Tibial artery (tissue), 4 donors: ENCODE results near the gene FGGY.
A peak's percentile ranks its signal among the peaks of the same experiment; 100 is the strongest.

Source experiments
- DNase-seq, 2 donors: peaks; one replicate each; pipeline ENCODE4 v3.0.0-alpha.2; 2019
- H3K27ac ChIP-seq, 2 donors: fragments of 200-600 bp; sonication (generic) in 1 of 2; 1 replicate in 1 of 2; 2 replicates in 1 of 2; pipeline ENCODE4 v1.5.1; 2018 to 2019; ENCODE audit warnings: mild to moderate bottlenecking in 1 of 2
- H3K27me3 ChIP-seq, 2 donors: fragments of 200-600 bp; sonication (generic) in 1 of 2; one replicate each; pipeline versions ENCODE4 v1.5.1 to v1.6.0; 2016 to 2019
- H3K36me3 ChIP-seq, 3 donors: fragments of 200-600 bp; sonication (generic) in 2 of 3; one replicate each; pipeline ENCODE4 v1.5.1; 2016 to 2019; ENCODE audit warnings: mild to moderate bottlenecking in 2 of 3
- H3K4me1 ChIP-seq, 4 donors: fragments of 200-600 bp; sonication (generic) in 2 of 4; 1 replicate in 3 of 4; 2 replicates in 1 of 4; pipeline ENCODE4 v1.5.1; 2016 to 2019
- H3K4me3 ChIP-seq, 2 donors: fragments of 200-600 bp; sonication (generic) in 1 of 2; 1 replicate in 1 of 2; 2 replicates in 1 of 2; pipeline ENCODE4 v1.5.1; 2018 to 2019; ENCODE audit warnings: mild to moderate bottlenecking in 2 of 2
- H3K9me3 ChIP-seq, 3 donors: fragments of 200-600 bp; sonication (generic) in 1 of 3; one replicate each; pipeline ENCODE4 v1.5.1; 2016 to 2019
- intact Hi-C: fragments of 100-400 bp; cut with DNase I; formaldehyde crosslinking; loops from one replicate; pipeline ENCODE4 v1.15.0; 2023; ENCODE audit warnings: low total_unique reads
- TF ChIP-seq, protein P1 (sequence below), 2 experiments: fragments of 200-600 bp in 1 of 2; fragments of 450-650 bp in 1 of 2; IDR thresholded peaks; one replicate each; pipeline ENCODE4 v1.5.1; 2017 to 2019; ENCODE audit warnings: antibody characterized with exemption in 2 of 2, mild to moderate bottlenecking in 1 of 2, moderate library complexity in 1 of 2

FGGY gene

DNA sequence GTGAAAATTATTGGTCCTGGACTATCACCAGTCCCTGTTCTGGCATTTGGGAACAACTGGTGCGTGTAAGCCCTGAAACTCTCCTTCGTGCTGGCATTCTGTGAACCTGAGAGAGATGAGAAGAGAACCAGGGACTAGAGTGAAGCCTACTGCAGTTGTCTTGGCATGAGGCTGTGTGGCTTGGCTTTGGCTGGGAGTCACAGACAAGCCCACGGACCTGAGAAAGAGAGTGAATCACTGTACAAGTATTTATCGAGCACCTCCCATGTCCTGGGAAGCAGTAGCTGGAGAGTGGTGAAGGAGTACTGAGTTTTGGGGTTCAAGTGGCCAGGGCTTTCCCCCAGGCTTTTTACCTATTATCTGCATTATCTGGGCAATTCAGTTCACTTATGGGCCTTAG, 63.3 kb downstream of the FGGY start:
- TF ChIP-seq, protein P1, sequence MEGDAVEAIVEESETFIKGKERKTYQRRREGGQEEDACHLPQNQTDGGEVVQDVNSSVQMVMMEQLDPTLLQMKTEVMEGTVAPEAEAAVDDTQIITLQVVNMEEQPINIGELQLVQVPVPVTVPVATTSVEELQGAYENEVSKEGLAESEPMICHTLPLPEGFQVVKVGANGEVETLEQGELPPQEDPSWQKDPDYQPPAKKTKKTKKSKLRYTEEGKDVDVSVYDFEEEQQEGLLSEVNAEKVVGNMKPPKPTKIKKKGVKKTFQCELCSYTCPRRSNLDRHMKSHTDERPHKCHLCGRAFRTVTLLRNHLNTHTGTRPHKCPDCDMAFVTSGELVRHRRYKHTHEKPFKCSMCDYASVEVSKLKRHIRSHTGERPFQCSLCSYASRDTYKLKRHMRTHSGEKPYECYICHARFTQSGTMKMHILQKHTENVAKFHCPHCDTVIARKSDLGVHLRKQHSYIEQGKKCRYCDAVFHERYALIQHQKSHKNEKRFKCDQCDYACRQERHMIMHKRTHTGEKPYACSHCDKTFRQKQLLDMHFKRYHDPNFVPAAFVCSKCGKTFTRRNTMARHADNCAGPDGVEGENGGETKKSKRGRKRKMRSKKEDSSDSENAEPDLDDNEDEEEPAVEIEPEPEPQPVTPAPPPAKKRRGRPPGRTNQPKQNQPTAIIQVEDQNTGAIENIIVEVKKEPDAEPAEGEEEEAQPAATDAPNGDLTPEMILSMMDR (IDR thresholded peaks at IDR 0.05) = no peak
- peaks cover 0 to 15% (median 8%) of the 10 kb centered on the region in 4 donors for H3K4me1 ChIP-seq
- H3K9me3 ChIP-seq = no peaks in the 10 kb centered on the region
- H3K27ac ChIP-seq = no peak overlapping the region
- no peak overlapping the region for H3K4me3 ChIP-seq
- no peaks in the 10 kb centered on the region for H3K36me3 ChIP-seq
- DNase-seq = no peak
- H3K27me3 ChIP-seq = no peaks in the 10 kb centered on the region
- intact Hi-C loops = no loop called here

DNA sequence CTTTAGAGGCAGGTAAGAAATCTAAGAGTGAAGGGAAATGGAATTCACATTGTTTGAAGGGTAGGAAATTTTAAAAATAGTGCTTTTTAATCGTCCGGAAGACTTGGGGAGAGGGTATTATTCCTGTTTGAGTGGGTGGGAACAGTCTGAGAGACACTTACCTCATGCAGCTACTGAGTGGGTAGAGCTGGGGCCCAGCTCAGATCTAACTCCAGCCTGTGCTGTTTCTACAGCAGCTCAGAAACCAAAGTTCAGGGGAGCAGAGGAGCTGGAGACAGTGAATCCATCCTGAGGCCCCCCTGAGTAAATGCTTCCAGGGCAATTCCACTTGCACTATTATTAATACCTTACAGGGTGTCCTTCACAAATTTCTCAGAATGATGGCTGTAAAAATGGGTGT, 63.8 kb downstream of the FGGY start:
- H3K27ac ChIP-seq = no peak overlapping the region
- TF ChIP-seq, protein P1 (IDR thresholded peaks at IDR 0.05) = no peak
- no peak overlapping the region for H3K4me3 ChIP-seq
- no peaks in the 10 kb centered on the region for H3K9me3 ChIP-seq
- H3K4me1 ChIP-seq = peaks cover 0 to 9% (median 4%) of the 10 kb centered on the region in 4 donors
- intact Hi-C loops = no loop called here
- H3K27me3 ChIP-seq = no peaks in the 10 kb centered on the region
- DNase-seq = no peak
- no peaks in the 10 kb centered on the region for H3K36me3 ChIP-seq

DNA sequence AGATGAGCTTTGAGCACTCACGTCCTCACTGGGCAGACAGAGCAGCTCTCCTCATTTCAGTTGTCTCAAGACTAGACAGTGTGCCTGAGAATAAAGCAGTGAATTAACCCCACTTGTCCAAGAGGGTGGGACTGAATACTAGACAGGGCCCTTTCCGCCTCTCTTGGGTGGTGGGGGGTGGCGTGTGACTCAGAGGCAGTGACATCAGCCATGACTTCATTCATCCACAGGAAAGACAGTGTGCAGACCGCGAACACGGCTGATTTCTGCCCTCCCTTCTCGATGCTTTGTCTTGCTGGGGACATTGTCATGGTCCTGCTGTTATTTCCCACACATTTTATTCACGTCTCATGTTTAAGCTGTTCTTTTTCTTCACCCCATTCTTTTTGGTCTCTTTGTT, 64.9 kb downstream of the FGGY start:
- Histone ChIP-seq H3K4me1 (peaks cover 0 to 13% (median 4%) of the 10 kb centered on the region in 4 donors), H3K36me3 (no peaks in the 10 kb centered on the region), H3K27me3 (no peaks in the 10 kb centered on the region), H3K4me3 (no peak overlapping the region), H3K9me3 (no peaks in the 10 kb centered on the region), H3K27ac (no peak overlapping the region)
- intact Hi-C loops = no loop called here
- DNase-seq = no peak
- TF ChIP-seq, protein P1 (IDR thresholded peaks at IDR 0.05) = no peak

DNA sequence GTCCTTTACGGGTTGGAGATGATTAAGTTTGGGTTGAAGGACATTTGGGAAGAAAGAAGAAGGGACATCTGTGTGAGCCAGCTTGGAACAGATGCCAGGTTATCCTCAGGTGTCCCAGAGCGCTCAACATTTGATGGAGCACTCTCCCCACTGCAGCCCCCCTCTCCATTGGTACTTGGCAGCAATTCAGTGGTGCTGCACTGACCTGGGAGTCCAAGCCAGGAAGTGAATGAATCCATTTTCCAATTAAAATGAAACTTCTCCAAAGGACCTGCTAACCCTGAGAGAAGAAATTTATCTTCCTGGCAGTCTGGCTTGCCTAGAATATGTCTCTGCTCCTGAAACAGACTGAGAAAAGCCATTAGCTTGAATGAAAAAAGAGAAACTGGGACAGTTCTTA, 67.1 kb downstream of the FGGY start:
- H3K4me1 ChIP-seq = peaks cover 0 to 34% (median 21%) of the 10 kb centered on the region in 4 donors
- H3K27me3 ChIP-seq = no peaks in the 10 kb centered on the region
- intact Hi-C loops = no loop called here
- no peak for DNase-seq
- TF ChIP-seq, protein P1 (IDR thresholded peaks at IDR 0.05) = no peak
- H3K9me3 ChIP-seq = no peaks in the 10 kb centered on the region
- no peaks in the 10 kb centered on the region for H3K36me3 ChIP-seq
- H3K27ac ChIP-seq = no peak overlapping the region
- H3K4me3 ChIP-seq = no peak overlapping the region

DNA sequence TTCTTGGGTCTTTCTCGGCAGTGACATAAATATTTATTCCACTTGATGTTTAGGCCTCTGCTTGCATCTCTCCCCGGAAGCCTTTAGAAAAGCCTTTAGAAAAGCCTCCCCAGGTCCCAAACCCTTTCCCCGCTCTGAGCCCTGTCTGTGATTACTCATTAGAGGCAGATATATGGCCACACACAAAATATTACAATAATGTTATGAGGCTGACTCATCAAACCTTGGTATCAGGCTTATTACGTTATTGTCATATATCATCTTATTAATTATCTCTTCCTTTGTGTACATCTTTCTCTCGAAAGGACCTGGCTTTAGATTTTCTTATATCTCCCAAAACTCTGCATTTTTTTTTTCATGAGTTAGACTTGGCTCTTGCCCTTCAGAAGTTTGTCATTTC, 69.5 kb downstream of the FGGY start:
- TF ChIP-seq, protein P1 (IDR thresholded peaks at IDR 0.05) = no peak
- DNase-seq = no peak
- Histone ChIP-seq H3K9me3 (no peaks in the 10 kb centered on the region), H3K27ac (peak overlapping the region in 1 of 2 donors; percentile 75), H3K36me3 (no peaks in the 10 kb centered on the region), H3K27me3 (no peaks in the 10 kb centered on the region), H3K4me1 (peaks cover 0 to 26% (median 18%) of the 10 kb centered on the region in 4 donors), H3K4me3 (no peak overlapping the region)
- intact Hi-C loops = no loop called here
